ENCODE data around the gene ARHGEF6.

DNA sequence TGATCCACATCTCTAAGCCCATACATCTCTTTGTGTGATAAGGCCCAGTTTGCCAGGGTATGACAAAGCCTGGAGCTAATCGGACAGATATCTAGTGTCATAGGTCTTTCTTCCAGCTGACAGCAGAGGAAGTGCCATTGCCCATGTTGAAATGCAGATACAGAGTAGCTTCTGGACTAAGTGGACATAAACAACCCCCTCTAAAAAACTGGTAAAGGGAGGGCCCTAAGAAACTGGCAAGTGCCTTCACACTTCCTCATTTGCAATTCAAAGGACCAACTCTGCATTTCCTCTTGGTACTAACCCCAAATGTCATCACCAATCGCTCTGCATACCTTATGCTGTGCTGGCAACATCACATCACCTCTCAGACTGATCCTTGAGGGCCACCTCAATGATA is 20.8 kb downstream of the ARHGEF6 start:
- no peak for TF ChIP-seq POLR2A (IDR thresholded peaks at IDR 0.05)
- TF ChIP-seq, protein P1, sequence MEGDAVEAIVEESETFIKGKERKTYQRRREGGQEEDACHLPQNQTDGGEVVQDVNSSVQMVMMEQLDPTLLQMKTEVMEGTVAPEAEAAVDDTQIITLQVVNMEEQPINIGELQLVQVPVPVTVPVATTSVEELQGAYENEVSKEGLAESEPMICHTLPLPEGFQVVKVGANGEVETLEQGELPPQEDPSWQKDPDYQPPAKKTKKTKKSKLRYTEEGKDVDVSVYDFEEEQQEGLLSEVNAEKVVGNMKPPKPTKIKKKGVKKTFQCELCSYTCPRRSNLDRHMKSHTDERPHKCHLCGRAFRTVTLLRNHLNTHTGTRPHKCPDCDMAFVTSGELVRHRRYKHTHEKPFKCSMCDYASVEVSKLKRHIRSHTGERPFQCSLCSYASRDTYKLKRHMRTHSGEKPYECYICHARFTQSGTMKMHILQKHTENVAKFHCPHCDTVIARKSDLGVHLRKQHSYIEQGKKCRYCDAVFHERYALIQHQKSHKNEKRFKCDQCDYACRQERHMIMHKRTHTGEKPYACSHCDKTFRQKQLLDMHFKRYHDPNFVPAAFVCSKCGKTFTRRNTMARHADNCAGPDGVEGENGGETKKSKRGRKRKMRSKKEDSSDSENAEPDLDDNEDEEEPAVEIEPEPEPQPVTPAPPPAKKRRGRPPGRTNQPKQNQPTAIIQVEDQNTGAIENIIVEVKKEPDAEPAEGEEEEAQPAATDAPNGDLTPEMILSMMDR (IDR thresholded peaks at IDR 0.05) = no peak

All from vagina (tissue), 2 donors.